Measurements from ENCODE around the gene RNF123.

GRCh38 chr3:49683162-49683561 lies 6.2 kb upstream of the RNF123 start:
- TF ChIP-seq EZH2 (IDR thresholded peaks at IDR 0.05; ENCODE audit: borderline replicate concordance, low read length) = no peak
- TF ChIP-seq, protein P1, sequence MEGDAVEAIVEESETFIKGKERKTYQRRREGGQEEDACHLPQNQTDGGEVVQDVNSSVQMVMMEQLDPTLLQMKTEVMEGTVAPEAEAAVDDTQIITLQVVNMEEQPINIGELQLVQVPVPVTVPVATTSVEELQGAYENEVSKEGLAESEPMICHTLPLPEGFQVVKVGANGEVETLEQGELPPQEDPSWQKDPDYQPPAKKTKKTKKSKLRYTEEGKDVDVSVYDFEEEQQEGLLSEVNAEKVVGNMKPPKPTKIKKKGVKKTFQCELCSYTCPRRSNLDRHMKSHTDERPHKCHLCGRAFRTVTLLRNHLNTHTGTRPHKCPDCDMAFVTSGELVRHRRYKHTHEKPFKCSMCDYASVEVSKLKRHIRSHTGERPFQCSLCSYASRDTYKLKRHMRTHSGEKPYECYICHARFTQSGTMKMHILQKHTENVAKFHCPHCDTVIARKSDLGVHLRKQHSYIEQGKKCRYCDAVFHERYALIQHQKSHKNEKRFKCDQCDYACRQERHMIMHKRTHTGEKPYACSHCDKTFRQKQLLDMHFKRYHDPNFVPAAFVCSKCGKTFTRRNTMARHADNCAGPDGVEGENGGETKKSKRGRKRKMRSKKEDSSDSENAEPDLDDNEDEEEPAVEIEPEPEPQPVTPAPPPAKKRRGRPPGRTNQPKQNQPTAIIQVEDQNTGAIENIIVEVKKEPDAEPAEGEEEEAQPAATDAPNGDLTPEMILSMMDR (IDR thresholded peaks at IDR 0.05; ENCODE audit: low read length) = no peak

All from OCI-LY1 (cell line).